Small intestine (tissue), 7 donors: ENCODE results near the gene TRMT2B. TPM values are rescaled to one million over a fixed set of nuclear protein-coding genes. Genes with fewer than 3 reads are reported as not detected.
"Not testable (repeated sequence)": the region's sequence is repeated elsewhere in the genome, so short reads cannot be mapped to it uniquely, and the experiment has no call there.

Experiments
- DNase-seq, 2 donors: peaks; one replicate each; pipeline versions ENCODE4 v3.0.0 to v3.0.0-alpha.2; 2013
- FAIRE-seq: peaks from 2 replicates; lab custom pipeline; 2012; peaks lifted over from hg19 to GRCh38; lab: Jason Lieb, UNC
- H3K27ac ChIP-seq, 3 donors: one replicate each; pipeline ENCODE4 v1.5.1; 2013; ENCODE audit warnings: low read length in 2 of 3, mild to moderate bottlenecking in 2 of 3, control low read depth in 1 of 3, inconsistent platforms in 1 of 3, low read depth in 1 of 3, moderate library complexity in 1 of 3
- H3K27me3 ChIP-seq, 3 donors: one replicate each; pipeline ENCODE4 v1.6.1; 2013; ENCODE audit warnings: low read length in 3 of 3, inconsistent platforms in 1 of 3; ENCODE audit not compliant: control insufficient read depth in 3 of 3, insufficient read depth in 3 of 3
- H3K36me3 ChIP-seq, 3 donors: one replicate each; pipeline ENCODE4 v1.6.1; 2013; ENCODE audit warnings: low read length in 3 of 3, inconsistent platforms in 1 of 3, low read depth in 1 of 3, mild to moderate bottlenecking in 1 of 3, moderate library complexity in 1 of 3; ENCODE audit not compliant: control insufficient read depth in 3 of 3, insufficient read depth in 2 of 3
- H3K4me1 ChIP-seq, 3 donors: one replicate each; pipeline ENCODE4 v1.6.1; 2013; ENCODE audit warnings: low read length in 2 of 3, inconsistent platforms in 1 of 3, low read depth in 1 of 3, mild to moderate bottlenecking in 1 of 3, moderate library complexity in 1 of 3; ENCODE audit not compliant: control insufficient read depth in 3 of 3, insufficient read depth in 2 of 3
- H3K4me3 ChIP-seq, 3 donors: one replicate each; pipeline ENCODE4 v1.5.1; 2013; ENCODE audit warnings: low read length in 3 of 3, control low read depth in 1 of 3, inconsistent platforms in 1 of 3, low read depth in 1 of 3, mild to moderate bottlenecking in 1 of 3, moderate library complexity in 1 of 3
- H3K9me3 ChIP-seq, 2 donors: one replicate each; pipeline ENCODE4 v1.6.1; 2013; ENCODE audit warnings: low read depth in 1 of 2, low read length in 1 of 2; ENCODE audit not compliant: control insufficient read depth in 2 of 2, insufficient read depth in 1 of 2
- WGBS, 3 donors: extraction: QIAGEN DNeasy Blood & Tissue Kit; methylation state at CpG; one replicate each; pipeline ENCODE4 v1.1.7; 2013; 5-methylcytosine and 5-hydroxymethylcytosine counted together
- polyA plus RNA-seq, 4 donors: library from polyadenylated mRNA; stranded (reverse) in 3 of 4; unstranded in 1 of 4; fragments of 200-250 nt in 3 of 4; fragments of 120-200 nt in 1 of 4; gene quantifications; one replicate each; pipeline versions ENCODE4 v1.2.1 to v1.2.3, GENCODE V29; 2013
- donor health status: healthy with polysubstance abuse.
- donor health status: control.
- donor health status: control.
- donor health status: Bipolar disorder and iron deficiency.
- donor health status: healthy.

TRMT2B gene
- polyA plus RNA-seq, 4 donors: 7.3 to 18.2 (median 10.3) TPM

- no peak for FAIRE-seq
These were observed 57.3 kb downstream of the TRMT2B start for GRCh38 chrX:100994352-100995281.

GRCh38 chrX:100990139-100990538, 61.8 kb downstream of the TRMT2B start:
- Histone ChIP-seq H3K27ac (no peak overlapping the region), H3K27me3 (no peaks in the 10 kb centered on the region), H3K36me3 (no peaks in the 10 kb centered on the region), H3K4me1 (peaks cover 0 to 12% (median 0%) of the 10 kb centered on the region in 3 donors), H3K4me3 (no peak overlapping the region), H3K9me3 (no peaks in the 10 kb centered on the region)
- DNase-seq (no peak), FAIRE-seq (no peak)
- WGBS, 3 donors: 50 to 70% (median 64%) methylated on average over 2 of the region's 2 CpGs

More at GRCh38 chrX:100994352-100995281, 57.3 kb downstream of the TRMT2B start:
- peak; percentile 64 to 77 for DNase-seq
- Histone ChIP-seq H3K4me3 (no peak overlapping the region), H3K36me3 (peaks cover 0 to 2% (median 0%) of the 10 kb centered on the region in 3 donors), H3K27me3 (no peaks in the 10 kb centered on the region), H3K9me3 (no peaks in the 10 kb centered on the region), H3K4me1 (peaks cover 0 to 12% (median 0%) of the 10 kb centered on the region in 3 donors), H3K27ac (peak overlapping the region; percentile 15 to 75 (median 24))
- 67 to 76% (median 71%) methylated on average over 5 of the region's 5 CpGs for WGBS, 3 donors

GRCh38 chrX:100984818-100985217, 67.1 kb downstream of the TRMT2B start:
- FAIRE-seq (no peak), DNase-seq (no peak)
- peaks cover 0 to 4% (median 0%) of the 10 kb centered on the region in 3 donors for H3K36me3 ChIP-seq
- H3K4me3 ChIP-seq: no peak overlapping the region
- H3K27ac ChIP-seq: no peak overlapping the region
- H3K9me3 ChIP-seq: no peaks in the 10 kb centered on the region
- H3K4me1 ChIP-seq: no peaks in the 10 kb centered on the region
- H3K27me3 ChIP-seq: no peaks in the 10 kb centered on the region

- H3K4me1 ChIP-seq, H3K27me3 ChIP-seq, H3K9me3 ChIP-seq, DNase-seq, H3K36me3 ChIP-seq, H3K4me3 ChIP-seq, FAIRE-seq, H3K27ac ChIP-seq: not testable (repeated sequence)
- 91 to 95% (median 91%) methylated on average over 1 of the region's 1 CpG for WGBS, 3 donors
These were observed 70.4 kb downstream of the TRMT2B start for GRCh38 chrX:100981498-100981845.

- Histone ChIP-seq H3K36me3 (peaks cover 0 to 4% (median 0%) of the 10 kb centered on the region in 3 donors), H3K4me3 (no peak overlapping the region), H3K9me3 (no peaks in the 10 kb centered on the region), H3K27me3 (no peaks in the 10 kb centered on the region), H3K4me1 (no peaks in the 10 kb centered on the region), H3K27ac (no peak overlapping the region)
- WGBS, 3 donors: 88 to 97% (median 91%) methylated on average over 4 to 6 of the region's 6 CpGs
- DNase-seq (no peak), FAIRE-seq (no peak)
These were observed 71.1 kb downstream of the TRMT2B start for GRCh38 chrX:100980608-100981497.

- DNase-seq (no peak), FAIRE-seq (no peak)
- Histone ChIP-seq H3K27me3 (no peaks in the 10 kb centered on the region), H3K4me1 (no peaks in the 10 kb centered on the region), H3K9me3 (no peaks in the 10 kb centered on the region), H3K4me3 (no peak overlapping the region), H3K27ac (no peak overlapping the region), H3K36me3 (peaks cover 0 to 4% (median 0%) of the 10 kb centered on the region in 3 donors)
- 68 to 88% (median 78%) methylated on average over 3 of the region's 3 CpGs for WGBS, 3 donors
These were observed 71.9 kb downstream of the TRMT2B start for GRCh38 chrX:100979881-100980607.

- no peaks in the 10 kb centered on the region for H3K27me3 ChIP-seq
- peaks cover 0 to 4% (median 0%) of the 10 kb centered on the region in 3 donors for H3K36me3 ChIP-seq
- H3K4me3 ChIP-seq: no peak overlapping the region
- DNase-seq (no peak), FAIRE-seq (no peak)
- no peaks in the 10 kb centered on the region for H3K4me1 ChIP-seq
- H3K27ac ChIP-seq: no peak overlapping the region
- H3K9me3 ChIP-seq: no peaks in the 10 kb centered on the region
- WGBS, 3 donors: 93 to 97% (median 96%) methylated on average over 1 of the region's 1 CpG
These were observed 75.7 kb downstream of the TRMT2B start for GRCh38 chrX:100976211-100976610.

- 95 to 97% (median 96%) methylated on average over 3 of the region's 3 CpGs for WGBS, 3 donors
- Histone ChIP-seq H3K9me3 (no peaks in the 10 kb centered on the region), H3K27me3 (no peaks in the 10 kb centered on the region), H3K36me3 (no peaks in the 10 kb centered on the region), H3K27ac (no peak overlapping the region), H3K4me1 (no peaks in the 10 kb centered on the region), H3K4me3 (no peak overlapping the region)
- FAIRE-seq: no peak
- no peak for DNase-seq
These were observed 76.7 kb downstream of the TRMT2B start for GRCh38 chrX:100975212-100975611.
